Measurements from ENCODE around the gene LRRC55.

DNA sequence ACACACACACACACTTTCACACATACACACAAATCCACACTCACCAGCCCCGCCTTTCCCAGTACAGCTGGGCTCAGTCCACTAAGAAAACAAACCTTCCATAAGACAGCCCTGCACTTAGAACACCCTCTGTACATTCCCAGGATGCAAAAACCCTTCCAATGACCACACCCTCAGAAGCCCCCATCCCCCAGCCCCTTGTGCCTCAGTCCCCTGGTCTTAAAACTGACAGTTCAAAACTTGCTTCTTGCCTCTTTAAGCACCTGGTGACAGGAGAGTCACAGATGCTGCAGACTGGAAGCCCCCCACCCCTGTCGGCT is 32.3 kb downstream of the LRRC55 start:
- TF ChIP-seq SUZ12 (IDR thresholded peaks at IDR 0.05; ENCODE audit: extremely low read depth, insufficient read depth, insufficient read length) = no peak
- no peak for TF ChIP-seq YY1 (IDR thresholded peaks at IDR 0.05; ENCODE audit: insufficient read depth, insufficient read length)

Measured in NT2/D1 (cell line).